ENCODE data around the gene SLC51A. TPM values are rescaled to one million over a fixed set of nuclear protein-coding genes. Genes with fewer than 3 reads are reported as not detected.

Gene SLC51A
- total RNA-seq, 1 donor from 2014 or later = not detected

DNA sequence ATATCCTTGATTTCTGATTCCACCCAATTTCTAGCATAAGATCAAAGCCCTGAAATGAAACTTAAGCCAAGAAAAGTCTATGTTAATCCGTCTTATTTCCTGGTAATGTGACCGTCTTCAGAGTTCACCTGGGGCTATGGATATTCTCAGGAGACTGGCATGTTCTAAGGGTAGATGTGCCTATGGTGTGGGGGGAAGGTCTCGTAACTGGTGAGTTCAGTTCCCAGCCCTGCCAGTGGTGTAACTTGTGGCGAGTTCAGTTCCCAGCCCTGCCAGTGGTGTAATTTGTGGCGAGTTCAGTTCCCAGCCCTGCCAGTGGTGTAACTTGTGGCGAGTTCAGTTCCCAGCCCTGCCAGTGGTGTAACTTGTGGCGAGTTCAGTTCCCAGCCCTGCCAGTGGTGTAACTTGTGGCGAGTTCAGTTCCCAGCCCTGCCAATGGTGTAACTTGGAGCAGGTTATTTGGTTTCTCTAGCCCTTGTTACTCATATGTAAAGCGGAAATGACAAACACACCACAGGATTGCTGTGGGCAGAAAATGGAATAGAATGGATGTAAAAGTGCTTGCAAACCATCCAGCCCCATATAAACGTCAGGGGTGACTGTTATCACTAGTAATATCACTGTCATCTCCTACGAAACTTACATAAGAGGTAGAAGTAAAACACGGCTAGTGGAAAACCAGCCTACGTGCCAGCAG is 30.4 kb downstream of the SLC51A start:
- intact Hi-C loops (cut with DNase I) = no loop called here
- Histone ChIP-seq H3K27me3 (no peaks in the 10 kb centered on the region), H3K4me1 (no peaks in the 10 kb centered on the region), H3K9me3 (no peaks in the 10 kb centered on the region), H3K4me3 (no peak overlapping the region), H3K27ac (no peak overlapping the region), H3K36me3 (peaks cover 37 to 44% of the 10 kb centered on the region in 2 donors)
- TF ChIP-seq, protein P1, sequence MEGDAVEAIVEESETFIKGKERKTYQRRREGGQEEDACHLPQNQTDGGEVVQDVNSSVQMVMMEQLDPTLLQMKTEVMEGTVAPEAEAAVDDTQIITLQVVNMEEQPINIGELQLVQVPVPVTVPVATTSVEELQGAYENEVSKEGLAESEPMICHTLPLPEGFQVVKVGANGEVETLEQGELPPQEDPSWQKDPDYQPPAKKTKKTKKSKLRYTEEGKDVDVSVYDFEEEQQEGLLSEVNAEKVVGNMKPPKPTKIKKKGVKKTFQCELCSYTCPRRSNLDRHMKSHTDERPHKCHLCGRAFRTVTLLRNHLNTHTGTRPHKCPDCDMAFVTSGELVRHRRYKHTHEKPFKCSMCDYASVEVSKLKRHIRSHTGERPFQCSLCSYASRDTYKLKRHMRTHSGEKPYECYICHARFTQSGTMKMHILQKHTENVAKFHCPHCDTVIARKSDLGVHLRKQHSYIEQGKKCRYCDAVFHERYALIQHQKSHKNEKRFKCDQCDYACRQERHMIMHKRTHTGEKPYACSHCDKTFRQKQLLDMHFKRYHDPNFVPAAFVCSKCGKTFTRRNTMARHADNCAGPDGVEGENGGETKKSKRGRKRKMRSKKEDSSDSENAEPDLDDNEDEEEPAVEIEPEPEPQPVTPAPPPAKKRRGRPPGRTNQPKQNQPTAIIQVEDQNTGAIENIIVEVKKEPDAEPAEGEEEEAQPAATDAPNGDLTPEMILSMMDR (IDR thresholded peaks at IDR 0.05) = no peak
- DNase-seq (ENCODE audit: low spot score in 2 of 2) = no peak

DNA sequence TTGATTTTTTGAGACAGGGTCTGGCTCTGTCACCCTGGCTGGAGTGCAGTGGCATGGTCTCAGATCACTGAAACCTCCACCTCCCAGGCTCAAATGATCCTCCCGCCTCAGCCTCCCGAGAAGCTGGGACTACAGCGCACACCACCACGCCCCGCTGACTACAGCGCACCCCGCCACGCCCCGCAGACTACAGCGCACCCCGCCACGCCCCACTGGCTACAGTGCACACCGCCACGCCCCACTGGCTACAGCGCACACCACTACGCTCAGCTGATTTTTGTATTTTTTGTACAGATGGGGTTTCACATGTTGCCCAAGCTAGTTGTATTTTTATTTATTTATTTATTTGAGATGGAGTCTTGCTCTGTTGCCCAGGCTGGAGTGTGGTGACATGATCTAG is 35.6 kb downstream of the SLC51A start:
- peaks cover 34 to 36% of the 10 kb centered on the region in 2 donors for H3K36me3 ChIP-seq
- no peaks in the 10 kb centered on the region for H3K4me1 ChIP-seq
- H3K9me3 ChIP-seq = no peaks in the 10 kb centered on the region
- H3K4me3 ChIP-seq = no peak overlapping the region
- intact Hi-C loops (cut with DNase I) = no loop called here
- no peaks in the 10 kb centered on the region for H3K27me3 ChIP-seq
- no peak for DNase-seq (ENCODE audit: low spot score in 2 of 2)
- no peak overlapping the region for H3K27ac ChIP-seq
- TF ChIP-seq, protein P1 (IDR thresholded peaks at IDR 0.05) = no peak

DNA sequence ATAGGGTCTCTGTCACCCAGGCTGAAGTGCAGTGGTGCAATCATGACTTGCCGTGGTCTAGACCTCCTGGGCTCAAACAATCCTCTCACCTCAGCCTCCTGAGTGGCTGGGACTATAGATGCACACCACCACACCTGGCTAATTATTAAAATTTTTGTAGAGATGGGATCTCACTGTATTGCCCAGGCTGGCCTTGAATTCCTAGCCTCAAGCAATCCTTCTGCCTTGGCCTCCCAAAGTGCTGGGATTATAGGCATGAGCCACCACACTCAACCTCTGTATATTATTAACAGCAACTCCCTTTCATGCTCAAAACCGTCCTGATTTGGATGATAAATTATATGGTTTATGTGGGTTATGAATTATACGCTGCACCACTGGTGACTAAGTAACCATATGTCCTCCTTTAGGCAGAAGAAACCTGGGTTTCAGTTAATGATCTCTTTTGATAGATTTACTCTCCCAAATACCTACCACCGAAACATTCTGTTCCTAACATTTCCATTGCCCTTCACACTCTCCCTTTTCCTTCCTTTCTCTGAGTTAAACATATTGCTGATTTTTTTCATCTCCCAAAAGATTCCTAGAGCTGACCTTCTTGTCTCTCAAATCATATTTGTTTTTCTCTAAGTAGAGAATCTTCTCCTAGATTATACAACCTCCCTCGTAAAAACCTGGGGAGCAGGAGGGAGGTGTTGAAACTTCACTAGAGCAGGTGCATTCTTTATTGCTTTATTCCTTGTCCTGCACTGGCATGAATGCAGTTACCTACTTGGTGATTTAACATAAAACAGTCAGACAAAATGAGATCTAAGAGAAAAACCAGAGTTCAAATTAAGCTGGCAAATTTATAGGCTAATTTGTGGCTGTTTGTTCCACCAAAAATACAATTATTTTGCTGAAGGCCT is 38.3 kb downstream of the SLC51A start:
- no peaks in the 10 kb centered on the region for H3K4me1 ChIP-seq
- intact Hi-C loops (cut with DNase I) = loop anchor here (2.0 kb wide), 2 partner anchors 268 to 430 kb away; no protein-coding TSS in a partner anchor
- no peak overlapping the region for H3K27ac ChIP-seq
- H3K9me3 ChIP-seq = no peaks in the 10 kb centered on the region
- peaks cover 28 to 40% of the 10 kb centered on the region in 2 donors for H3K36me3 ChIP-seq
- no peak overlapping the region for H3K4me3 ChIP-seq
- DNase-seq (ENCODE audit: low spot score in 2 of 2) = no peak
- TF ChIP-seq, protein P1 (IDR thresholded peaks at IDR 0.05) = no peak
- no peaks in the 10 kb centered on the region for H3K27me3 ChIP-seq

DNA sequence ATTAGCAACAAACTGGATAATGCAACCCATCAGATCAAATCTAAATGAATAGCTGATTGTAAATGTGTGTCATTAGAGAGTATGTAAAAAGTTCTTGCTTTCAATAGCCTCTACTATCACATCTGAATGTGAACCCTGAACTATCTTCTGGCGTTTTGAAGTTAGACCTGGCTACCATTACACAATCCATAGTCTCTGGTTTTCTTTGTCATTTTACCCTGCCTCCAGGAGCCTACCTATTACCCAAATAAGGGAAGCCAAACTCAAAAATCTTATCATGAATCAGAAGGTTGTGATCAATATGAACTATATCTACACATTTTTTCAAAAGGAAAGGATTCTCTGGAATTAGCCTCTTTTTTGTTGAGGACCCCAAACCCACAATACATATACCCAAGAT is 39.4 kb downstream of the SLC51A start:
- no peak for DNase-seq (ENCODE audit: low spot score in 2 of 2)
- no peaks in the 10 kb centered on the region for H3K9me3 ChIP-seq
- H3K27ac ChIP-seq = no peak overlapping the region
- H3K4me3 ChIP-seq = no peak overlapping the region
- no peaks in the 10 kb centered on the region for H3K4me1 ChIP-seq
- intact Hi-C loops (cut with DNase I) = loop anchor here (2.0 kb wide), 2 partner anchors 267 to 429 kb away; no protein-coding TSS in a partner anchor
- TF ChIP-seq, protein P1 (IDR thresholded peaks at IDR 0.05) = no peak
- H3K27me3 ChIP-seq = no peaks in the 10 kb centered on the region
- peaks cover 30 to 41% of the 10 kb centered on the region in 2 donors for H3K36me3 ChIP-seq

DNA sequence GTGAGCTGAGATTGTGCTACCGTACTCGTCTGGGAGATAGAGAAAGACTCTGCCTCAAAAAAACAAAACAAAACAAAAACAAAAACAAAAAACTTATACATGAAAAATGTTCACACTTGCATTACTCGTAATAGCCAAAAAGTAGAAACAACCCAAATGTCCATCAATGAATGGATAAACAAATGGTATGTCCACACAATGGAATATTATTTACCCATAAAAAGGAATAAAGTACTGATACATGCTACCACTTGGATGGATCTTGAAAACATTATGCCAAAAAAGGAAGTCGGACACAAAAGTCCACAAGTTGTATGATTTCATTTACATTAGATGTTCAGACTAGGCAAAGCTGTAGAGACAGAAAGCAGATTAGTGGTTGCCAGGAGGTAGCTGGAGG is 44.5 kb downstream of the SLC51A start:
- no peak for DNase-seq (ENCODE audit: low spot score in 2 of 2)
- Histone ChIP-seq H3K4me3 (no peak overlapping the region), H3K27ac (no peak overlapping the region), H3K27me3 (no peaks in the 10 kb centered on the region), H3K9me3 (no peaks in the 10 kb centered on the region), H3K4me1 (no peaks in the 10 kb centered on the region), H3K36me3 (peaks cover 44 to 49% of the 10 kb centered on the region in 2 donors)
- intact Hi-C loops (cut with DNase I) = no loop called here
- TF ChIP-seq, protein P1 (IDR thresholded peaks at IDR 0.05) = no peak

Data from ascending aorta (tissue), 2 donors.